ENCODE measurements around the gene MED19. TPM values are rescaled to one million over a fixed set of nuclear protein-coding genes. Genes with fewer than 3 reads are reported as not detected.
"Not testable (repeated sequence)": the region's sequence is repeated elsewhere in the genome, so short reads cannot be mapped to it uniquely, and the experiment has no call there.

MED19 gene
- total RNA-seq, 1 donor from 2014 or later = 24.2 TPM

DNA sequence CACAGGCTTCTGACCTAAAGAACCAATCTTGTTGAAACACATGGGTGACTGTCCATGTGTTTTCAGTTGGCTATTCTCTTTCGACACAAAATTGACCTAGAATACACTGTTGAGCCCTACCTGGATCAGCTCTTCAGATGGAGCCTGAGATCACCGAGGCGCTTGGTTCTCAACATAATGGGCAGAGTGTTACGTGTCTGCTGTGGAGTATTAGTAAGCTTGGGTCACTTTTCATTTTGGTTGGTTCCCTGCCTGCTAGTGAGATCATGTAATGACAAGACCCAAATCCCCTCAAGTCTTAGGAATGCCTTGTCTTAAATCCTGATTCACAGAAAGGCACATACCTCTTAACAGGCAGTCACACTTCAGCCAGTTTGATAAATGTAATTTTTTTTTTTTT is 8.7 kb downstream of the MED19 start:
- H3K9me3 Mint-ChIP-seq (ENCODE audit: low read depth) = no peaks in the 10 kb centered on the region
- peaks cover 1% of the 10 kb centered on the region for H3K4me1 Mint-ChIP-seq (ENCODE audit: low read depth)
- no peak overlapping the region for H3K4me3 Mint-ChIP-seq (ENCODE audit: low read depth)
- no peaks in the 10 kb centered on the region for H3K27me3 Mint-ChIP-seq
- peaks cover 16% of the 10 kb centered on the region for H3K36me3 Mint-ChIP-seq (ENCODE audit: insufficient read depth)
- DNase-seq (ENCODE audit: low spot score, unreplicated experiment) = no peak
- no peak overlapping the region for H3K27ac Mint-ChIP-seq
- TF ChIP-seq, protein P1, sequence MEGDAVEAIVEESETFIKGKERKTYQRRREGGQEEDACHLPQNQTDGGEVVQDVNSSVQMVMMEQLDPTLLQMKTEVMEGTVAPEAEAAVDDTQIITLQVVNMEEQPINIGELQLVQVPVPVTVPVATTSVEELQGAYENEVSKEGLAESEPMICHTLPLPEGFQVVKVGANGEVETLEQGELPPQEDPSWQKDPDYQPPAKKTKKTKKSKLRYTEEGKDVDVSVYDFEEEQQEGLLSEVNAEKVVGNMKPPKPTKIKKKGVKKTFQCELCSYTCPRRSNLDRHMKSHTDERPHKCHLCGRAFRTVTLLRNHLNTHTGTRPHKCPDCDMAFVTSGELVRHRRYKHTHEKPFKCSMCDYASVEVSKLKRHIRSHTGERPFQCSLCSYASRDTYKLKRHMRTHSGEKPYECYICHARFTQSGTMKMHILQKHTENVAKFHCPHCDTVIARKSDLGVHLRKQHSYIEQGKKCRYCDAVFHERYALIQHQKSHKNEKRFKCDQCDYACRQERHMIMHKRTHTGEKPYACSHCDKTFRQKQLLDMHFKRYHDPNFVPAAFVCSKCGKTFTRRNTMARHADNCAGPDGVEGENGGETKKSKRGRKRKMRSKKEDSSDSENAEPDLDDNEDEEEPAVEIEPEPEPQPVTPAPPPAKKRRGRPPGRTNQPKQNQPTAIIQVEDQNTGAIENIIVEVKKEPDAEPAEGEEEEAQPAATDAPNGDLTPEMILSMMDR (IDR thresholded peaks at IDR 0.05; ENCODE audit: unreplicated experiment) = no peak

DNA sequence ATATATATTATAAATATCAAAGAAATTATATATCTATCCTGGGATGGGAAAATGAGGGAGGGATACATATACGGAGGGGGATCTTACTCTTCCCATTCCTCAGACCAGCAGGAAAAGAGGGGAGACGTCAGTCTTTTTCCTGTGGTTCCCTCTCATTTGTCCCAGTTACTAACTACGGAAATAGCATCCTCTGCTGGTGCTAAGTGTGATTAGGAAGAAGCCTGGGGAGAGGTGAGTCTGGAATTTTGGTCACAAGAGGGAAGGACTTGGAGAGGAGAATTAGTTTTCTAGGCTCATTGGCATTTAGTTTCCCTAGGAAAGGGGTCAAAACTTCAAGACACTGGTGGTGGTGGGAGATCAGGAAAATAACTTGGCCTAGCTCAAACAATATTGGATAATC is 11.6 kb downstream of the MED19 start:
- H3K9me3 Mint-ChIP-seq (ENCODE audit: low read depth) = no peaks in the 10 kb centered on the region
- peaks cover 25% of the 10 kb centered on the region for H3K36me3 Mint-ChIP-seq (ENCODE audit: insufficient read depth)
- H3K4me1 Mint-ChIP-seq (ENCODE audit: low read depth) = peaks cover 1% of the 10 kb centered on the region
- no peaks in the 10 kb centered on the region for H3K27me3 Mint-ChIP-seq
- no peak overlapping the region for H3K27ac Mint-ChIP-seq
- H3K4me3 Mint-ChIP-seq (ENCODE audit: low read depth) = no peak overlapping the region
- no peak for DNase-seq (ENCODE audit: low spot score, unreplicated experiment)
- TF ChIP-seq, protein P1 (IDR thresholded peaks at IDR 0.05; ENCODE audit: unreplicated experiment) = no peak

DNA sequence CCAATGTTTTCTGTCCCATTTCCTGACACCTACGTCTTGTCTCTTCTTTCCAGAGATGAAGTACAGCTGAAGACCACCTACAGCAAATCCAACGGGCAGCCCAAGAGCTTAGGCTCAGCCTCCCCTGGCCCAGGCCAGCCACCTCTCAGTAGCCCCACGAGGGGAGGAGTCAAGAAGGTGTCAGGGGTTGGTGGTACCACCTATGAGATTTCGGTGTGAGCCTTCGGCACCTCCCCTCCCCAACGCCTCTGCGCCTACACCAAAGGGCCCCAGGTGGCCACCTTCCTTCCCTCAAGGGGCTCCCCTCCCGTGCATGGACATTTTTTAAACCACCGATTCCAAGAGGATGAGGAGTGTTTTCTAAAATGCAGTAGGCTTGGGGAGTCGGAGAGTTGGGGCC is 12.2 kb downstream of the MED19 start:
- Mint-ChIP-seq H3K27ac (no peak overlapping the region), H3K36me3 (ENCODE audit: insufficient read depth) (peaks cover 25% of the 10 kb centered on the region), H3K4me3 (ENCODE audit: low read depth) (no peak overlapping the region), H3K4me1 (ENCODE audit: low read depth) (no peaks in the 10 kb centered on the region), H3K27me3 (no peaks in the 10 kb centered on the region), H3K9me3 (ENCODE audit: low read depth) (no peaks in the 10 kb centered on the region)
- no peak for DNase-seq (ENCODE audit: low spot score, unreplicated experiment)
- TF ChIP-seq, protein P1 (IDR thresholded peaks at IDR 0.05; ENCODE audit: unreplicated experiment) = no peak

DNA sequence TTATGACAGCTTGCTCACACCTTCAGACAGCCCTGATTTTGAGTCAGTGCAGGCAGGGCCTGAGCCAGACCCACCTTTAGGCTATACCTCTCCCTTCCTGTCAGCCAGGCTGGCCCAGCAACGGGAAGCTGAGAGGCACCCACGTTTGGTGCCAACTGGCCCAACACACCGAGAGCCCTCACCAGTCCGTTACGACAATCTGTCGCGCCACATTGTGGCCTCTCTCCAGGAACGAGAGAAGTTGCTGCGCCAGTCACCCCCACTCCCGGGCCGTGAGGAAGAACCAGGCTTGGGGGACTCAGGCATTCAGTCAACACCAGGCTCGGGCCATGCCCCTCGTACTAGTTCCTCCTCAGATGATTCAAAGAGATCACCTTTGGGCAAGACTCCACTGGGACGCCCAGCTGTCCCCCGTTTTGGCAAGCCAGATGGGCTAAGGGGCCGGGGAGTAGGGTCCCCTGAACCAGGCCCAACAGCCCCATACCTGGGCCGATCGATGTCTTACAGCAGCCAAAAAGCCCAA is 13.1 kb downstream of the MED19 start:
- H3K9me3 Mint-ChIP-seq (ENCODE audit: low read depth) = no peaks in the 10 kb centered on the region
- no peak for DNase-seq (ENCODE audit: low spot score, unreplicated experiment)
- no peak overlapping the region for H3K4me3 Mint-ChIP-seq (ENCODE audit: low read depth)
- TF ChIP-seq, protein P1 (IDR thresholded peaks at IDR 0.05; ENCODE audit: unreplicated experiment) = no peak
- no peaks in the 10 kb centered on the region for H3K4me1 Mint-ChIP-seq (ENCODE audit: low read depth)
- peak overlapping the region; percentile 71 for H3K27ac Mint-ChIP-seq
- H3K27me3 Mint-ChIP-seq = no peaks in the 10 kb centered on the region
- peaks cover 20% of the 10 kb centered on the region for H3K36me3 Mint-ChIP-seq (ENCODE audit: insufficient read depth)

DNA sequence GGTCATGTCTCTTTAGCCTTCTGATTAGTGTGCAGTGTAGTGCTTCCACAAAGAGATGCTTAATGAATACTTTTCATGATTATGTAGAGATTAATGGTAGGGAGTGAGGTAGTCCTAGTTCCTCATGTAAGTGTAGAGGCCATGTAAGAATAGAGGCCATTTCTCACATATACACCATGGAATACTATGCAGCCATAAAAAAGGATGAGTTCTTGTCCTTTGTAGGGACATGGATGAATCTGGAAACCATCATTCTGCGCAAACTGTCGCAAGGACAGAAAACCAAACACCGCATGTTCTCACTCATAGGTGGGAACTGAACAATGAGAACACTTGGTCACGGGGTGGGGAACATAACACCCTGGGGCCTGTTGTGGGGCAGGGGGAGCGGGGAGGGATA is 21.5 kb downstream of the MED19 start:
- not testable (repeated sequence) for H3K4me3 Mint-ChIP-seq (ENCODE audit: low read depth); H3K27me3 Mint-ChIP-seq; H3K9me3 Mint-ChIP-seq (ENCODE audit: low read depth); H3K4me1 Mint-ChIP-seq (ENCODE audit: low read depth); H3K27ac Mint-ChIP-seq; DNase-seq (ENCODE audit: low spot score, unreplicated experiment)
- peaks cover 26% of the 10 kb centered on the region for H3K36me3 Mint-ChIP-seq (ENCODE audit: insufficient read depth)

DNA sequence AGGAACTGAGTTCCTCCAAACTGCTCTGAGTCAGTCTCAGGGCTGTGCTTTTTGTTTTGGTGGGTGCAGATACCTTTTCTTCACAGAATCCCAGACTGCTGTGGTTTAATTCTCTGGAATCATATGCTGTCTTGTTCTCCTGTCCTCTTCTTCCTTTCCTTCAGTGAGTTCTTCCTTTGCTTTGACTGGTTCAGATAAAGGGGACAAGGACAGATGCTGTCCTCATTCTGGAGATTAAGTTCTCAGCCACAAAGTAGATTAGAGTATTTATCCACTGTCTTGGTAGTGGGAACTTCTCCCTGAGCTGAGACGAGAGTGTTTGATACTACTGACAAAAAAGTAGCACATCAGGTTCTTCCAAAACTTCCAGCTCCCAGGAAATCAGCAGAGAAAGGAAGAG is 30.8 kb downstream of the MED19 start:
- Mint-ChIP-seq H3K9me3 (ENCODE audit: low read depth) (no peaks in the 10 kb centered on the region), H3K27me3 (no peaks in the 10 kb centered on the region), H3K27ac (no peak overlapping the region), H3K4me3 (ENCODE audit: low read depth) (no peak overlapping the region), H3K36me3 (ENCODE audit: insufficient read depth) (peaks cover 21% of the 10 kb centered on the region), H3K4me1 (ENCODE audit: low read depth) (peaks cover 2% of the 10 kb centered on the region)
- no peak for DNase-seq (ENCODE audit: low spot score, unreplicated experiment)
- TF ChIP-seq, protein P1 (IDR thresholded peaks at IDR 0.05; ENCODE audit: unreplicated experiment) = no peak
